HUES48 (cell line): Measurements from ENCODE around the gene CALCOCO2.

Source experiments
- H3K27ac ChIP-seq: one replicate; pipeline ENCODE4 v1.7.0; 2013; ENCODE audit warnings: low read depth, low read length, inconsistent platforms
- H3K27me3 ChIP-seq: 2 replicates; pipeline ENCODE4 v1.6.1; 2013; ENCODE audit warnings: mild to moderate bottlenecking, low read length; ENCODE audit not compliant: control insufficient read depth, insufficient read depth
- H3K36me3 ChIP-seq: 2 replicates; pipeline ENCODE4 v1.6.1; 2013; ENCODE audit warnings: low read length; ENCODE audit not compliant: control insufficient read depth, insufficient read depth
- H3K4me1 ChIP-seq: 2 replicates; pipeline ENCODE4 v1.6.1; 2013; ENCODE audit warnings: mild to moderate bottlenecking, low read length; ENCODE audit not compliant: control insufficient read depth, insufficient read depth
- H3K4me3 ChIP-seq: 2 replicates; pipeline ENCODE4 v1.5.1; 2013; ENCODE audit warnings: mild to moderate bottlenecking, low read depth, low read length
- H3K9ac ChIP-seq: 2 replicates; pipeline ENCODE4 v1.6.1; 2013; ENCODE audit warnings: mild to moderate bottlenecking, low read depth, low read length, moderate library complexity
- H3K9me3 ChIP-seq: 2 replicates; pipeline ENCODE4 v1.6.1; 2013; ENCODE audit warnings: low read length; ENCODE audit not compliant: control insufficient read depth, insufficient read depth

Gene CALCOCO2

DNA sequence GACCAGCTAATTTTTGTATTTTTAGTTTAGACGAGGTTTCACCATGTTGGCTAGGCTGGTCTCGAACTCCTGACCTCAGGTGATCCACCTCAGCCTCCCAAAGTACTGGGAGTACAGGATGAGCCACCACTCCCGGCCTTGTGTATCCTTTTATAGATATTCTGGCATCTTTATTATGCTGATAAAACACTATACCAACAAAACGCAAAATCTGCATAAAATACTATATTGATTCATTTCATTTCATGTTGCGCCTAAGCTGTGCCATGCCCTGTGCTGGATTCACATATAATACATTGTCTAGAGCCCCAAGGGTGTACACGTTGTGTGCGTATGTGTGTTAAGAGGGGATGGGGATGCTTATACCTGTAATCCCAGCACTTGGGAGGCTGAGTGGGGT, 73.6 kb downstream of the CALCOCO2 start:
- Histone ChIP-seq H3K4me1 (no peaks in the 10 kb centered on the region), H3K27me3 (no peaks in the 10 kb centered on the region)

DNA sequence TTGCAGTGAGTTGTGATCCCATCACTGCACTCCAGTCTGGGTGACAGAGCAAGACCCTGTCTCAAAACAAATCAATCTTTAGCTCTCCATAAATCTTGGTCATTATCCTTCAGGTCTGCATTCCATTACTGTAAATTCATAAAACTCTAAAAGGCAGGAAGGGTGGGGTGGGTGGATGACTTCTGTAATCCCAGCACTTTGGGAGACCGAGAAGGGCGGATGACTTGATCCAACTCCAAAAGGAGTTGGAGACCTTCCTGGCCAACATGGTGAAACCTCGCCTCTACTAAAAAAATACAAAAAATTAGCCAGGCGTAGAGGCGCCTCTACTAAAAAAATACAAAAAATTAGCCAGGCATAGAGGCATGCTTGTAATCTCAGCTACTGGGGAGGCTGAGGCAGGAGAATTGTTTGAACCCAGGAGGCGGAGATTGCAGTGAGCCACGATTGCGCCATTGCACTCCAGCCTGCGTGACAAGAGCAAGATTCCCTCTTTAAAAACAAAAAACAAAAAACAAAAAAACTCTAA, 75.2 kb downstream of the CALCOCO2 start:
- Histone ChIP-seq H3K36me3 (peaks cover 13% of the 10 kb centered on the region), H3K9me3 (no peaks in the 10 kb centered on the region), H3K9ac (no peak overlapping the region), H3K4me1 (peaks cover 13% of the 10 kb centered on the region), H3K4me3 (no peak overlapping the region), H3K27me3 (no peaks in the 10 kb centered on the region), H3K27ac (no peak overlapping the region)

More for the DNA sequence above, 73.6 kb downstream of the CALCOCO2 start:
- Histone ChIP-seq H3K36me3 (no peaks in the 10 kb centered on the region), H3K9me3 (no peaks in the 10 kb centered on the region), H3K27ac (no peak overlapping the region), H3K9ac (no peak overlapping the region), H3K4me3 (no peak overlapping the region)

DNA sequence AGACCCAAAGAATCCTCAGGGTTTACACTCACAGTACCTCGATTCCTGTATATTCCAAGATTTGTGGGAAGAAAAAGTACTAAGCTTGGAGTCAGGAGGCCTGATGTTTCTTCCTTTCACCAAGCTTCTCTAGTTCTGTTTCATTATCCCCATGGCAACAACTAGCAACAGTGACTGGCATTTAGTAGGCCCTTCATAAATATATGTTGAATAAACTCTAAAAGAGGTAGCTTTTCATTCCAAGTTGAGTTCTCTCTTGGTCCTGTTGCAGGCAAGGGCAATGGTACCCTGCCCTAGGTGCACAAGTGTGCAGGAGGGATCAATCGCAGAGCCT, 76.8 kb downstream of the CALCOCO2 start:
- Histone ChIP-seq H3K36me3 (peaks cover 30% of the 10 kb centered on the region), H3K9ac (peak overlapping the region; percentile 86), H3K4me1 (peaks cover 13% of the 10 kb centered on the region), H3K27ac (peak overlapping the region; percentile 94), H3K4me3 (peak overlapping the region; percentile 76), H3K27me3 (no peaks in the 10 kb centered on the region), H3K9me3 (no peaks in the 10 kb centered on the region)

DNA sequence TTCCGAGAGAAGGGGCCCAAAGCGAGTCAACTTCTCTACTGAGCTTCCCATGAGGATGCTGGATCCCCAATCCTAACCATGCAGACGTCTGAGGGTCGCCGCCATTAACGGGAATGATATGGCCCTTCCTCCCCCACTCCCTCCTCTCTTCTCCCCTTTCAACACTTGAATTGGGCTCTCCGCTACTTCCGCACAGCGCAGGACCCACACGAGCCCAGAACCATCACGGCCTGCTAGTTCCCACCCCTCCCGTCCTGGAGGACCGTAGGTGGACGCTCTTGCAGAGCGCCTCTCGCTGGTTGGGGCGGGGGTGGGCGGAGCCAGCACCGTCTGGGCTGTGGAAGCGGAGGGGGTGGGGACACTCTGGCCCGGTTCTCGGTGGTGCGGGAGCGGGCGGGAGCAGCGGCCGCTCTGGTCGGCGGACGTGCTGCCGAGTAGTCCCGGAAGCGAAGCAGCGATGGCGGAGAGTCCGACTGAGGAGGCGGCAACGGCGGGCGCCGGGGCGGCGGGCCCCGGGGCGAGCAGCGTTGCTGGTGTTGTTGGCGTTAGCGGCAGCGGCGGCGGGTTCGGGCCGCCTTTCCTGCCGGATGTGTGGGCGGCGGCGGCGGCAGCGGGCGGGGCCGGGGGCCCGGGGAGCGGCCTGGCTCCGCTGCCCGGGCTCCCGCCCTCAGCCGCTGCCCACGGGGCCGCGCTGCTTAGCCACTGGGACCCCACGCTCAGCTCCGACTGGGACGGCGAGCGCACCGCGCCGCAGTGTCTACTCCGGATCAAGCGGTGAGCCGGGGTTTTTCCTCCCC, 77.4 kb downstream of the CALCOCO2 start, which contains the start of gene UBE2Z:
Gene UBE2Z, plus strand, starts transcription at position 361 of the 797 bp plus-strand sequence. Its CDS starts 97 bp downstream, at position 458.
- peaks cover 35% of the 10 kb centered on the region for H3K36me3 ChIP-seq
- H3K4me1 ChIP-seq: peaks cover 13% of the 10 kb centered on the region
- H3K4me3 ChIP-seq: peak within 1 kb of the TSS; percentile 76
- peak within 1 kb of the TSS; percentile 94 for H3K27ac ChIP-seq
- no peaks in the 10 kb centered on the region for H3K9me3 ChIP-seq
- H3K27me3 ChIP-seq: no peaks in the 10 kb centered on the region
- H3K9ac ChIP-seq: peak within 1 kb of the TSS; percentile 86

DNA sequence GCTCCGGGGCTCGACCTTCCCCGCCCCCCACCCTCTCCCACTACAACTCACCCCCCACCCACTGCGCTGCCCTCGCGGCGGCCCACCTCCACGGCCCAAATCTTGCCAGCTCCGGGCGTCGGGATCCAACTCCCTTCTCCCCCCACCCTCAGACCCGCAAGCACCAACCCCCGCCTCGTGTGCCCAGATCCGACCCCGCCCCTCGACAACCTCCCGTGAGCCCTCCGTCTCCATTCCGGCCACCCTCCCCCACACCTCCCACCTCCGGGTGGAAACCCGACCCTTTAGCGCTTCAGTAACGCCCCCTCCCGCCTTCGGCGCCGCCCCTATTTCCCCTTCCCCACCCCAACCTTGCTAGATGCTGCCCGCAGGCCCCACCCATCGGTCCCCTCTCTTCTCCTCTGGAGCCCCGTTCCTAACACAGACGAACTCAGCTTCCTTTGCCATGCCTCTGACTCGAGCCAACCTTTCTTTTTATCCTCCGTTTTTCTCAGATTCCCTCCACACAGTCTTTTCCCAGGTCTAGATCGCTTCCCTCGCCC, 78.1 kb downstream of the CALCOCO2 start:
- H3K36me3 ChIP-seq: peaks cover 40% of the 10 kb centered on the region

DNA sequence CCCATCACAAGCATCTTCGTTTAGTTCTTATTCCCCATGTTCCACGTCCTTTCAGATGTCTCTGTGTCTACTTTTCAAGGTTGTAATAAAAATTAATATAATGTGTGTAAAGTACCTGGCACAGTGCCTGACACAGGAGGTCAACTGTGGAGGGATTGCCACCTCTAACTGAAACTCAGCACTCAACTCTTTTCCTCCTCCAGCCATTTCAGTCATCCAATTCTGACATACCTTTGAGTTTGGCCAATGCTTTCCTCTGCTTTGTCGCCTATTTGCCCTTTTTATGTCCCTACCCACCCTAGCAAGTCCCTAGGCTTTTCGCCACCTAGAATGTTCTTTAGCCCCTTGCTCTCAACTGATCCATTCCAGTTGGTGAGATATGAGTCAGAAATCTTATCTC, 78.9 kb downstream of the CALCOCO2 start:
- H3K4me3 ChIP-seq: peak overlapping the region; percentile 76
- H3K4me1 ChIP-seq: peaks cover 13% of the 10 kb centered on the region
- no peak overlapping the region for H3K9ac ChIP-seq
- H3K9me3 ChIP-seq: no peaks in the 10 kb centered on the region
- H3K27me3 ChIP-seq: no peaks in the 10 kb centered on the region
- peaks cover 46% of the 10 kb centered on the region for H3K36me3 ChIP-seq
- no peak overlapping the region for H3K27ac ChIP-seq

More for the DNA sequence above, 78.1 kb downstream of the CALCOCO2 start:
- H3K27me3 ChIP-seq: no peaks in the 10 kb centered on the region
- H3K27ac ChIP-seq: peak overlapping the region; percentile 94
- H3K9ac ChIP-seq: peak overlapping the region; percentile 82
- peaks cover 13% of the 10 kb centered on the region for H3K4me1 ChIP-seq
- no peaks in the 10 kb centered on the region for H3K9me3 ChIP-seq
- H3K4me3 ChIP-seq: peak overlapping the region; percentile 76

DNA sequence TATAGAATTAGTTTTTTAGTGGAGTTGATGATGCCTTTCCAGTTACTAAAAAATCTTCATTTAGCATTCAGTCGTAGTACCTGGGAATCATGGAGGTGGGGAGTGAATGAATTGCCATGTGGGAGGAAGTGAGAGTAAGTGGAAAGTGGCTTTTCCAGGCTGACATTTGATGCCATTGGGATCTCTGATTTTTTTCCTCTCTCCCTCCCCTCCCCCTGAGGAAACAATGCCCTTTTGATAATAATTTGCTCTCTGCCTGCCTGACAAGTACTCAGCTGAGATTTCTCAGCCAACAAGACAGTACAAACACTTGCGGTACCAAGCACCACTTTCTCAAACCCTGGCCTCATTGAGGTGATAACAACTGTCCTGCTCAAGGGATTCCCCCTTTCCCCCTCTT, 79.5 kb downstream of the CALCOCO2 start:
- Histone ChIP-seq H3K4me3 (peak overlapping the region; percentile 76; the same call in 1 of the 2 replicates), H3K4me1 (peaks cover 13% of the 10 kb centered on the region), H3K27ac (no peak overlapping the region), H3K9me3 (no peaks in the 10 kb centered on the region), H3K36me3 (peaks cover 51% of the 10 kb centered on the region), H3K27me3 (no peaks in the 10 kb centered on the region), H3K9ac (no peak overlapping the region)

DNA sequence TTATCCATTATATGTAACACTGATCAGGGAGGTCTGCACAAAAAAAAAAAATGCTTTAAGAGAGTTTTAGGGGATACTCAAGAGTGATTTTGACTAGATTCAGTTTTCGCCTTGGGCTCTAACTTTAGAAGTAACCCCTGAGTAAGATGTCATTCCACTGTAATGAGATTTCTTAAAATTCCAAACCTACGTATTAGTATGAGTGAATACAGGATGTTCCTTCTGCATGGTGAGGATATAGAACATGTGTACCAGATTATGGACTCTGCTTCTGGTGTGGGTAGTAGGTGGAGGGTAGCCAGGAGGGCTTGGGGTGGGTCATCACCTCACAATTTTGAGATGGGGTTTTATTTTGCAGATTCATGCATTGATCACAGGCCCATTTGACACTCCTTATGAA, 81.6 kb downstream of the CALCOCO2 start:
- H3K36me3 ChIP-seq: peaks cover 72% of the 10 kb centered on the region
- H3K27me3 ChIP-seq: no peaks in the 10 kb centered on the region
- no peak overlapping the region for H3K27ac ChIP-seq
- H3K4me1 ChIP-seq: peaks cover 13% of the 10 kb centered on the region
- H3K9ac ChIP-seq: no peak overlapping the region
- no peak overlapping the region for H3K4me3 ChIP-seq
- no peaks in the 10 kb centered on the region for H3K9me3 ChIP-seq
